Calu3 (cell line): ENCODE data around the gene TXLNG. TPM values are rescaled to one million over a fixed set of nuclear protein-coding genes. Genes with fewer than 3 reads are reported as not detected.
A peak's percentile ranks its signal among the peaks of the same experiment; 100 is the strongest.

Source experiments
- BruUV-seq: library from RNA; stranded (reverse); fragments of 400-500 nt; replicated peaks from 2 replicates; lab custom pipeline; 2021; lab: Mats Ljungman, UMichigan
- CTCF ChIA-PET: fragments of 300-600 bp; sonication (Branson Sonifier 250); formaldehyde crosslinking; loops from one replicate; lab custom pipeline; 2022; ENCODE audit warnings: antibody characterized with exemption; lab: Charles Lee
- DNase-seq: peaks from one replicate; pipeline ENCODE4 v3.0.0; 2022
- H3K27ac Mint-ChIP-seq: one replicate; pipeline ENCODE4 v1.8.0; 2022; ENCODE audit warnings: mixed read lengths; ENCODE audit not compliant: unreplicated experiment
- H3K27me3 Mint-ChIP-seq: one replicate; pipeline ENCODE4 v1.8.0; 2022; ENCODE audit warnings: mixed read lengths; ENCODE audit not compliant: unreplicated experiment
- H3K36me3 Mint-ChIP-seq: one replicate; pipeline ENCODE4 v1.8.0; 2022; ENCODE audit warnings: mild to moderate bottlenecking, moderate library complexity, mixed read lengths; ENCODE audit not compliant: insufficient read depth, unreplicated experiment
- H3K4me1 Mint-ChIP-seq: one replicate; pipeline ENCODE4 v1.8.0; 2022; ENCODE audit warnings: mild to moderate bottlenecking, low read depth, mixed read lengths; ENCODE audit not compliant: unreplicated experiment
- H3K4me3 Mint-ChIP-seq: one replicate; pipeline ENCODE4 v1.8.0; 2022; ENCODE audit warnings: mild to moderate bottlenecking, low read depth, moderate library complexity, mixed read lengths; ENCODE audit not compliant: unreplicated experiment
- H3K9me3 Mint-ChIP-seq: one replicate; pipeline ENCODE4 v1.8.0; 2022; ENCODE audit warnings: low read depth, mixed read lengths; ENCODE audit not compliant: unreplicated experiment
- intact Hi-C: fragments of 100-400 bp; cut with micrococcal nuclease; formaldehyde crosslinking; loops from one replicate; pipeline ENCODE4 v1.10.0; 2022; ENCODE audit not compliant: unreplicated experiment
- total RNA-seq: library from RNA; stranded (reverse); gene quantifications from 2 replicates; pipeline ENCODE4 v1.2.3, GENCODE V29; 2022
- TF ChIP-seq, protein P1 (sequence below): fragments of 200-600 bp; IDR thresholded peaks from one replicate; pipeline ENCODE4 v1.8.0; 2022; ENCODE audit warnings: antibody characterized with exemption; ENCODE audit not compliant: unreplicated experiment

The TXLNG gene
- total RNA-seq, 1 experiment from 2014 or later: 22.2 TPM

DNA sequence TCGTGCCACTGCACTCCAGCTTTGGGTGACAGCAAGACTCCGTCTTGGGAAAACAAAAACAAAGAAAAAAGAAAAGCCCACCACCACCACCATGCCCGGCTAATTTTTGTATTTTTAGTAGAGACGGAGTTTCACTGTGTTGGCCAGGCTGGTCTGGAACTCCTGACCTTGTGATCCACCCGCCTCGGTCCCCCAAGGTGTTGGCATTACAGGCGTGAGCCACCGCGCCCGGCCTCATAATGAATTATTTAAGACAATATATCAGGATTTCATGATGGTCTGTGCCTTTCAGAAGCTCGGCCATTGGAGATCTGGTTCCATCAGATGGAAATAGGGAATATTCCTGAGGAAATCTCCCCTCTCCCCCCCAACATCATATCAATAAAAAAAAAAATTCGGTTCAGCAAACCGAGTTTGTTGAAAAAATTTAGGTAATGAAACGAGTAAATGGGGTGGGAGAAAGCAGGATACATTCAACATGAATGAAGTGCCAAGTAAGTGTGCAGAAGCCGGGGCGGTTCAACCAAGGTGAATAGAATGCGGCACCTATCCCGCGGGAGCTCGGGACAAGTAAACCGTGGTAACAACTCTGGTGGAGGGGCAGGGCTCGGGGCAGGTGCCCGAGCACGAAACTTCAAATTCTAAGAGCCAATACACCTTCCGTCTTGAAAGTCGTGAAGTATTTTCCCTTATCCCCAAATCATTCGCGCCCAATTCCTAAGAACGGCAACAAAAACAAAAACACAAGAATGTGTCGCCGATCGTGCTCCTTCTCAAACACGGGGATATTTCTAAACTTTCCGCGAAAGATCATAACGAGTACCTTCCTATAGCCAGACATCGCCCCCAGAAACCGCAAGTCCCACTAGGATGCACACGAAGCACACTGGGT is 773 bp upstream of the TXLNG start:
- Mint-ChIP-seq H3K36me3 (peaks cover 26% of the 10 kb centered on the region), H3K27ac (peak overlapping the region; percentile 88), H3K4me3 (peak overlapping the region; percentile 99), H3K9me3 (no peaks in the 10 kb centered on the region), H3K27me3 (no peaks in the 10 kb centered on the region), H3K4me1 (peaks cover 14% of the 10 kb centered on the region)
- CTCF ChIA-PET: interaction anchor here (1.4 kb wide), 1 partner anchor 22 kb away, joined by 4 read pairs; no protein-coding TSS in a partner anchor
- TF ChIP-seq, protein P1, sequence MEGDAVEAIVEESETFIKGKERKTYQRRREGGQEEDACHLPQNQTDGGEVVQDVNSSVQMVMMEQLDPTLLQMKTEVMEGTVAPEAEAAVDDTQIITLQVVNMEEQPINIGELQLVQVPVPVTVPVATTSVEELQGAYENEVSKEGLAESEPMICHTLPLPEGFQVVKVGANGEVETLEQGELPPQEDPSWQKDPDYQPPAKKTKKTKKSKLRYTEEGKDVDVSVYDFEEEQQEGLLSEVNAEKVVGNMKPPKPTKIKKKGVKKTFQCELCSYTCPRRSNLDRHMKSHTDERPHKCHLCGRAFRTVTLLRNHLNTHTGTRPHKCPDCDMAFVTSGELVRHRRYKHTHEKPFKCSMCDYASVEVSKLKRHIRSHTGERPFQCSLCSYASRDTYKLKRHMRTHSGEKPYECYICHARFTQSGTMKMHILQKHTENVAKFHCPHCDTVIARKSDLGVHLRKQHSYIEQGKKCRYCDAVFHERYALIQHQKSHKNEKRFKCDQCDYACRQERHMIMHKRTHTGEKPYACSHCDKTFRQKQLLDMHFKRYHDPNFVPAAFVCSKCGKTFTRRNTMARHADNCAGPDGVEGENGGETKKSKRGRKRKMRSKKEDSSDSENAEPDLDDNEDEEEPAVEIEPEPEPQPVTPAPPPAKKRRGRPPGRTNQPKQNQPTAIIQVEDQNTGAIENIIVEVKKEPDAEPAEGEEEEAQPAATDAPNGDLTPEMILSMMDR: no peak
- DNase-seq: peak; percentile 22
- intact Hi-C loops: no loop called here
- no TSS peak for BruUV-seq

DNA sequence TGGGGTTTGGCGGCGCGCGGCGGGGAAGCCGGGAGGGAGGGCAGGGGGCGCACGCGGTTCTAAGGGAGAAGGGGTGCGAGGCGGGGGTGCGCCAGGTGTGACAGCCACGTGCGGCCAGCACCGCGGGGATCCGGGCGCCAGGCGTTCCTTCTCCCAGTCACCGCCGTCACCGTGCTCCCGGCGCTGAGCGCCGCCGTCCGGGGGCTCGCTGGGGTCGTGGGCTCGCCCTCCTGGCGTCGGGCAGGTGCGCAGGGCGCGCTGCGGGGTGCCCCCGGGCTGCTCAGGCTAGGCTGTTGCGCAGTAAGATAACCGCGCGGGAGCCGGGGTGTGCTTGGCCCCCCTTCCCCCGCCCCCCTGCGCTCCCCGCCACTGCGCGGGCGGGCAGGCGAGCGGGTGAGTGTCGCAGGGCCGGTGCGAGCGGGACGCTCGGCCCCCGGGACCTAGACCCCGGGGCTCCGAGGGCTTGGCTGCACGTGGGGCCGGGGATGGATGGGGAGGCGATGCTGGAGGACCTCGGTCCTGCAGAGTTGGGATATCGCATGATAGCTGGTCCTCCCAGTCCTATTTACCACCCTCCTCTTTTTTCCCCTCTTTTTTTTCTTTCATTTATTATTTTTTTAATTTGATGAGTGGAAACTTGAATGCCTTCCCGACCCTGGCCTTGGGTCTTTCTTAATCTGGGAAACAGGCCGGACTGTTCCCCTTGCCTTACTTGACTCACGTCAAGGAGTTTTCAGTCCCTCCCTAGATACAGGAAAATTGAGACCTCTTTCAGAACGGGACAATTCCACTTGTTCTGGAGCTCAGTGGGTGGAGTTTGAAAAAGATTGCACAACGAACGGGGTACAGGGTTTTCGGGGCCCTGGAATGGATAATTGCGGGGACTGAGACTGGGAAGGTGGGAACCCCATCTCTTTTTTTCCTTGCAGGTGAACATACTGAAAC is 797 bp downstream of the TXLNG start:
- peak; percentile 21 for DNase-seq
- no TSS peak for BruUV-seq
- Mint-ChIP-seq H3K36me3 (peaks cover 26% of the 10 kb centered on the region), H3K27ac (peak overlapping the region; percentile 88), H3K27me3 (no peaks in the 10 kb centered on the region), H3K9me3 (no peaks in the 10 kb centered on the region), H3K4me3 (peak overlapping the region; percentile 99), H3K4me1 (peaks cover 14% of the 10 kb centered on the region)
- intact Hi-C loops: no loop called here
- CTCF ChIA-PET: no interaction called here
- TF ChIP-seq, protein P1: no peak

DNA sequence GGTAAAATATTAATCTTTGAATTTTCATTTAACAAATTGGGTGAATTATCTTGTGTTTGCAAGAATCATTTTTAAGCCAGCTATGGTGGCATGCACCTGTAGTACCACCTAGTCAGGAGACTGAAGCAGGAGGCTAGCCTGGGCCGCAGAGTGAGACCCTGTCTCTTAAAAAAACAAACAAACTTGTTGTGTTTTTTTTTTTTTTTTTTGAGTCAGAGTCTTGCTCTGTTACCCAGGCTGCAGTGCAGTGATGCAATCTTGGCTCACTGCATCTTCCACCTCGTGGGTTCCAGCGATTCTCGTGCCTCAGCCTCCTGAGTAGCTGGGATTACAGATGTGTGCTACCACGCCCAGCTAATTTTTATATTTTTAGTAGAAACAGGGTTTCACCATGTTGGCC is 2.2 kb downstream of the TXLNG start:
- Mint-ChIP-seq H3K4me1 (peaks cover 14% of the 10 kb centered on the region), H3K27me3 (no peaks in the 10 kb centered on the region), H3K36me3 (peaks cover 26% of the 10 kb centered on the region), H3K9me3 (no peaks in the 10 kb centered on the region), H3K27ac (no peak overlapping the region), H3K4me3 (no peak overlapping the region)
- no peak for DNase-seq
- CTCF ChIA-PET: no interaction called here
- intact Hi-C loops: no loop called here
- TF ChIP-seq, protein P1: no peak
- BruUV-seq: no TSS peak

DNA sequence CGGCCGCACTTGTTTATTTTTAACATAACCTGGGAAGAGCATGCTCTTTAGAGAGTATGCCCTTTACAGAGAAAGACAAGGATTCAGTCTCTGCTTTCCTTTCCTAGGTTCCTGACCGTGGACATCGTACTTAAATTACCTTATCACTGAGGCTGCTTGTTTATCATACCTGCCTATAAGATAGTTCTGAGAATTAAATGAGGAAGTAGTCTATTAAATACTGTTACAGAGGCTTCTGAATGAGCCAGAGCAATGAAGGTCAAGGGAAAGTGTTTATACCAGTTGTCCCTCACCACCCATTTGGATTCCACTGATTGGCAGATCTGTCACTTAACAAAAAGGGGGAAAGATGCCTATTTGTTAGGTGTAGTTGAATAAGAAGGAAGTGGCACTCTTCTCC is 10.0 kb downstream of the TXLNG start:
- no peak for DNase-seq
- H3K27ac Mint-ChIP-seq: no peak overlapping the region
- H3K4me3 Mint-ChIP-seq: no peak overlapping the region
- intact Hi-C loops: no loop called here
- no peaks in the 10 kb centered on the region for H3K27me3 Mint-ChIP-seq
- TF ChIP-seq, protein P1: no peak
- BruUV-seq: no TSS peak
- H3K4me1 Mint-ChIP-seq: no peaks in the 10 kb centered on the region
- no peaks in the 10 kb centered on the region for H3K9me3 Mint-ChIP-seq
- CTCF ChIA-PET: no interaction called here
- H3K36me3 Mint-ChIP-seq: peaks cover 15% of the 10 kb centered on the region
